H1 (cell line): Measurements from ENCODE around the gene VWA3B. TPM values are rescaled to one million over a fixed set of nuclear protein-coding genes. Genes with fewer than 3 reads are reported as not detected.
"Not testable (repeated sequence)": the region's sequence is repeated elsewhere in the genome, so short reads cannot be mapped to it uniquely, and the experiment has no call there.

Experiments
- CTCF ChIA-PET: fragments of 300-600 bp; sonication (Branson Sonifier 250); formaldehyde crosslinking; loops from one replicate; lab custom pipeline; 2021; ENCODE audit not compliant: partially characterized antibody; lab: Charles Lee
- POLR2A ChIA-PET: fragments of 300-600 bp; sonication (Branson Sonifier 250); formaldehyde crosslinking; loops from one replicate; lab custom pipeline; 2021; ENCODE audit warnings: inconsistent platforms; ENCODE audit not compliant: partially characterized antibody; lab: Charles Lee
- DNase-seq, 2 experiments: peaks; one replicate each; pipeline versions ENCODE4 v3.0.0 to v3.0.0-alpha.2; 2010 to 2022; ENCODE audit warnings: low spot score in 2 of 2, low read depth in 1 of 2, mixed read lengths in 1 of 2
- FAIRE-seq: peaks from 2 replicates; lab custom pipeline; 2011; peaks lifted over from hg19 to GRCh38; lab: Jason Lieb, UNC
- H2AFZ ChIP-seq: 2 replicates; pipeline ENCODE4 v1.8.1; 2012; ENCODE audit warnings: low read length, inconsistent platforms
- H2AK5ac ChIP-seq: 2 replicates; pipeline ENCODE4 v1.6.1; 2013; ENCODE audit warnings: low read depth, low read length
- H2BK120ac ChIP-seq: replicated peaks from 2 replicates; pipeline ENCODE3; 2013; ENCODE audit warnings: low read depth, low read length, inconsistent platforms
- H2BK12ac ChIP-seq: 2 replicates; pipeline ENCODE4 v1.6.1; 2013; ENCODE audit warnings: low read depth, low read length
- H2BK15ac ChIP-seq: 2 replicates; pipeline ENCODE4 v1.6.1; 2013; ENCODE audit warnings: low read length
- H2BK20ac ChIP-seq: 2 replicates; pipeline ENCODE4 v1.6.1; 2013; ENCODE audit warnings: low read length
- H2BK5ac ChIP-seq: 2 replicates; pipeline ENCODE4 v1.6.1; 2013; ENCODE audit warnings: low read depth, low read length
- H3K14ac ChIP-seq: 2 replicates; pipeline ENCODE4 v1.6.1; 2013; ENCODE audit warnings: inconsistent platforms; ENCODE audit not compliant: insufficient read length
- H3K18ac ChIP-seq: 2 replicates; pipeline ENCODE4 v1.6.1; 2013; ENCODE audit warnings: low read length; ENCODE audit errors: extremely low read depth
- H3K23ac ChIP-seq: 2 replicates; pipeline ENCODE4 v1.6.1; 2013; ENCODE audit warnings: inconsistent platforms; ENCODE audit not compliant: insufficient read length
- H3K23me2 ChIP-seq: 2 replicates; pipeline ENCODE4 v1.6.1; 2013; ENCODE audit warnings: low read depth, low read length
- H3K27ac ChIP-seq: 2 replicates; pipeline ENCODE4 v1.6.1; 2011; ENCODE audit warnings: low read depth, low read length, inconsistent platforms
- H3K27me3 ChIP-seq, 4 experiments: replicated peaks in 1 of 4; 1 replicate in 1 of 4; 2 replicates in 3 of 4; pipeline versions ENCODE4 v1.6.1 to v1.8.1; 2011 to 2013; ENCODE audit warnings: low read length in 3 of 4, mild to moderate bottlenecking in 3 of 4, inconsistent platforms in 2 of 4, mixed read lengths in 2 of 4, moderate library complexity in 1 of 4; ENCODE audit not compliant: control insufficient read depth in 3 of 4, insufficient read depth in 3 of 4; ENCODE audit errors: extremely low read depth in 1 of 4
- H3K36me3 ChIP-seq, 4 experiments: 2 replicates each; pipeline versions ENCODE4 v1.6.1 to v1.8.1; 2011 to 2013; ENCODE audit warnings: mild to moderate bottlenecking in 4 of 4, low read length in 3 of 4, moderate library complexity in 2 of 4, control low read depth in 1 of 4, inconsistent platforms in 1 of 4; ENCODE audit not compliant: insufficient read depth in 4 of 4, control insufficient read depth in 2 of 4
- H3K4ac ChIP-seq: replicated peaks from 2 replicates; pipeline ENCODE3; 2013; ENCODE audit warnings: low read length, low read depth, mixed read lengths, inconsistent platforms; ENCODE audit not compliant: insufficient read length
- H3K4me1 ChIP-seq, 4 experiments: replicated peaks in 1 of 4; 1 replicate in 1 of 4; 2 replicates in 3 of 4; pipeline versions ENCODE4 v1.6.1 to v1.8.1; 2011 to 2013; ENCODE audit warnings: low read length in 3 of 4, inconsistent platforms in 2 of 4, mixed read lengths in 1 of 4; ENCODE audit not compliant: insufficient read depth in 4 of 4, control insufficient read depth in 3 of 4
- H3K4me2 ChIP-seq, 2 experiments: 2 replicates each; pipeline versions ENCODE4 v1.6.1 to v1.8.1; 2011 to 2013; ENCODE audit warnings: low read depth in 2 of 2, low read length in 2 of 2, control low read depth in 1 of 2, inconsistent platforms in 1 of 2, mild to moderate bottlenecking in 1 of 2; ENCODE audit not compliant: insufficient read depth in 1 of 2
- H3K4me3 ChIP-seq, 4 experiments: fragments of 200-600, 300-600 bp in 1 of 4; sonication (generic), shearing (Covaris generic), sonication (Bioruptor Twin) in 1 of 4; 2 replicates each; pipeline versions ENCODE4 v1.5.1 to v1.8.1; 2011 to 2016; ENCODE audit warnings: low read length in 4 of 4, low read depth in 3 of 4, control low read depth in 2 of 4, inconsistent platforms in 2 of 4, mild to moderate bottlenecking in 2 of 4, mixed read lengths in 1 of 4, moderate library complexity in 1 of 4; ENCODE audit not compliant: insufficient read depth in 2 of 4; ENCODE audit errors: extremely low read depth in 1 of 4
- H3K56ac ChIP-seq: replicated peaks from 2 replicates; pipeline ENCODE3; 2013; ENCODE audit warnings: low read depth, mild to moderate bottlenecking, mixed read lengths, low read length, inconsistent platforms; ENCODE audit not compliant: insufficient read length
- H3K79me1 ChIP-seq: 2 replicates; pipeline ENCODE4 v1.6.1; 2013; ENCODE audit warnings: low read depth, low read length, control low read depth
- H3K79me2 ChIP-seq, 2 experiments: 2 replicates each; pipeline versions ENCODE4 v1.6.1 to v1.8.1; 2012 to 2013; ENCODE audit warnings: low read length in 2 of 2, mild to moderate bottlenecking in 2 of 2, inconsistent platforms in 1 of 2; ENCODE audit not compliant: insufficient read depth in 2 of 2, control insufficient read depth in 1 of 2
- H3K9ac ChIP-seq, 4 experiments: replicated peaks in 1 of 4; 1 replicate in 1 of 4; 2 replicates in 3 of 4; pipeline versions ENCODE4 v1.6.1 to v1.8.1; 2011 to 2013; ENCODE audit warnings: low read depth in 3 of 4, low read length in 3 of 4, control low read depth in 2 of 4, mild to moderate bottlenecking in 2 of 4, moderate library complexity in 2 of 4, inconsistent platforms in 1 of 4; ENCODE audit errors: extremely low read depth in 1 of 4
- H3K9me3 ChIP-seq, 2 experiments: 2 replicates each; pipeline versions ENCODE4 v1.6.1 to v1.8.1; 2012 to 2013; ENCODE audit warnings: mild to moderate bottlenecking in 2 of 2, moderate library complexity in 2 of 2, control low read depth in 1 of 2, inconsistent platforms in 1 of 2, low read depth in 1 of 2, low read length in 1 of 2, mixed read lengths in 1 of 2; ENCODE audit not compliant: insufficient read depth in 2 of 2
- H4K20me1 ChIP-seq, 2 experiments: replicated peaks in 1 of 2; 2 replicates each; pipeline versions ENCODE3 to v1.8.1; 2011 to 2013; ENCODE audit warnings: inconsistent platforms in 2 of 2, low read length in 2 of 2, mild to moderate bottlenecking in 1 of 2; ENCODE audit not compliant: insufficient read depth in 2 of 2, control insufficient read depth in 1 of 2
- H4K5ac ChIP-seq: 2 replicates; pipeline ENCODE4 v1.6.1; 2013; ENCODE audit warnings: low read length, low read depth, mixed read lengths, inconsistent platforms; ENCODE audit not compliant: insufficient read length
- H4K8ac ChIP-seq: 2 replicates; pipeline ENCODE4 v1.8.0; 2013; ENCODE audit warnings: mild to moderate bottlenecking, moderate library complexity, low read length, inconsistent platforms; ENCODE audit not compliant: insufficient read depth; ENCODE audit errors: extremely low read depth
- H4K91ac ChIP-seq: replicated peaks from 2 replicates; pipeline ENCODE3; 2013; ENCODE audit warnings: low read length, mixed read lengths, inconsistent platforms; ENCODE audit not compliant: insufficient read length
- WGBS, 2 experiments: shearing (Covaris generic) in 1 of 2; methylation state at CpG; one replicate each; pipeline versions ENCODE4 v1.1.6 to v1.1.7; 2013 to 2015; ENCODE audit warnings: low lambda C conversion rate in 2 of 2, mixed read lengths in 2 of 2, inconsistent platforms in 1 of 2, low coverage in 1 of 2, missing lambda C conversion rate in 1 of 2; ENCODE audit not compliant: insufficient replicate concordance in 2 of 2, insufficient coverage in 1 of 2, insufficient read length in 1 of 2; ENCODE audit errors: extremely low coverage in 1 of 2, missing lambda C conversion rate in 1 of 2; 5-methylcytosine and 5-hydroxymethylcytosine counted together
- polyA plus RNA-seq, 7 experiments: library from polyadenylated mRNA; depleted of rRNA in 3 of 7; stranded (reverse) in 5 of 7; unstranded in 2 of 7; fragments of >200 nt in 5 of 7; fragments of 200-250 nt in 2 of 7; gene quantifications; 1 replicate in 5 of 7; 2 replicates in 1 of 7; 4 replicates in 1 of 7; pipeline versions ENCODE4 v1.2.1 to v1.2.3, GENCODE V29; 2011 to 2013; ENCODE audit warnings: missing spikeins in 2 of 7, mixed read lengths in 2 of 7
- total RNA-seq: library from RNA; stranded (reverse); fragmentation: NEBNext Ultra II Directional; extraction: Animal tissue kit (Norgen Biotek cat#: 25700); gene quantifications from 2 replicates; pipeline ENCODE4 v1.2.1, GENCODE V29; 2021

VWA3B gene
- total and polyA plus RNA-seq, 2 of the 8 experiments (the other 6 are each of a cell fraction or from before 2014, with no cell fraction given) = not detected

DNA sequence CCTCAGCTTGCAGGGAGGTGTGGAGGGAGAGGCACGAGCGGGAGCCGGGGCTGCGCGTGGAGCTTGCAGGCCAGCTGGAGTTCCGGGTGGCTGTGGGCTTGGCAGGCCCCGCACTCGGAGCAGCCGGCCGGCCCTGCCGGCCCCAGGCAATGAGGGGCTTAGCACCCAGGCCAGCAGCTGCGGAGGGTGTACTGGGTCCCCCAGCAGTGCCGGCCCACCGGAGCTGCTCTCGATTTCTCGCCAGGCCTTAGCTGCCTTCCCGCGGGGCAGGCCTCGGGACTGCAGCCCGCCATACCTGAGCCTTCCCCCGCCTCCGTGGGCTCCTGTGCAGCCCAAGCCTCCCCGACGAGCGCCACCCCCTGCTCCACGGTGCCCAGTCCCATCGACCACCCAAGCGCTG lies 52.0 kb downstream of the VWA3B start:
- not testable (repeated sequence) for H2AFZ ChIP-seq

More for the DNA sequence above, 52.0 kb downstream of the VWA3B start:
- H3K14ac ChIP-seq, DNase-seq, H4K8ac ChIP-seq, H4K20me1 ChIP-seq, H4K5ac ChIP-seq, H3K18ac ChIP-seq, H3K4me1 ChIP-seq, H3K79me1 ChIP-seq, FAIRE-seq, H3K9ac ChIP-seq, H3K4me2 ChIP-seq, H3K79me2 ChIP-seq, H2BK120ac ChIP-seq, H3K27me3 ChIP-seq, H3K23me2 ChIP-seq, H3K27ac ChIP-seq, H2BK12ac ChIP-seq, POLR2A ChIA-PET, H4K91ac ChIP-seq, H2AK5ac ChIP-seq, H3K4ac ChIP-seq, H3K23ac ChIP-seq, H2BK15ac ChIP-seq, H3K9me3 ChIP-seq, H3K56ac ChIP-seq, H3K36me3 ChIP-seq, H3K4me3 ChIP-seq, H2BK5ac ChIP-seq, H2BK20ac ChIP-seq: not testable (repeated sequence)
- CTCF ChIA-PET = interaction anchor here (1.1 kb wide), 2 partner anchors 10 to 16 kb away, joined by 3 to 4 read pairs; no protein-coding TSS in a partner anchor
- WGBS, 2 experiments = 94% methylated on average over 14 of the region's 28 CpGs; no CpG with 5 or more reads in 1 of the 2 experiments
